ENCODE data around the gene GLDN. TPM values are rescaled to one million over a fixed set of nuclear protein-coding genes. Genes with fewer than 3 reads are reported as not detected.

The GLDN gene
- total RNA-seq, 1 donor from 2014 or later, result 3.4 TPM

DNA sequence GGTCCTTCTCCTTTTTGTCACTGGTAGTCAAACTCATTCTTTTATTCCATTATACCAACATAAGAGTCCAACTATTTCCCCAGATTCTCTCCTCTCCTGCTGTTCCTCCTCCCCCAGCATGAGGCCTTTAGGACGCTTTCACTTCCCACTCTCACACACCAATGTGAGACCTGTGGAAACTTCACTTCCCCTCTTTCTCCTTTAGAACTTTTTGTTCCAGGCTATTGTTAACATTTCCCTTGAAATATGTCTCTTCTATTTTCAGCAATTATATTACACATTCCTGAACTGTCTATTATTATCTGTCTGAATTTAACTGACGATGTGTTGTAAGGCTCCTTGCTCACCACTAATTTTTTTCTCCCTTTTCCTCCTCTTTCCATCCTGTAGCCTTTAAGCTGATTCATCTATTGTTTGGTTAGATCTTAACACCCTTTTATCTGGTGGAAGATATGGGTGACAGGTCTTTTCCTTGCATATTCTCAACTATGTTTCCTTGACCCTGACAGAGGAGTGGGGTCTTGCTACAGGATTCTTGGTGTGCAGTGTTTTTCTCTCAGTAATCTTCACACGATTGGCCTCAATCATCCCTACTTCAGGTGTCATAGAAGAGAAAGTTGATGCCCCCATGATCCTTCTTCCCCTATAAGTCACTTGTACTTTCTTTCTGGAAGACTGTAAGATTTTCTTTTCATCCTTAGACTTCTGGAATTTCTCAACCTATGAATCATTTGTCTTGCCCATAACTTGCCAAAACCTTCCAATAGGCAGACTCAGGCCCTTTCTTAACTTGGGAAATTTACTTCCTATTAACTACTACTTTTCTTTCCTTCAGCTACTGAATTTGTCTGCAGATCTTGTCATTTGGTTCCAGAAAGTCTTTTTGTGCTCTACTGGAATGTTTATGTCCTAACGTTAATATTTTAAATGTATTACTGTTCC lies 9.0 kb upstream of the GLDN start:
- H3K27ac ChIP-seq, result peak overlapping the region; percentile 39 to 47
- TF ChIP-seq, protein P1, sequence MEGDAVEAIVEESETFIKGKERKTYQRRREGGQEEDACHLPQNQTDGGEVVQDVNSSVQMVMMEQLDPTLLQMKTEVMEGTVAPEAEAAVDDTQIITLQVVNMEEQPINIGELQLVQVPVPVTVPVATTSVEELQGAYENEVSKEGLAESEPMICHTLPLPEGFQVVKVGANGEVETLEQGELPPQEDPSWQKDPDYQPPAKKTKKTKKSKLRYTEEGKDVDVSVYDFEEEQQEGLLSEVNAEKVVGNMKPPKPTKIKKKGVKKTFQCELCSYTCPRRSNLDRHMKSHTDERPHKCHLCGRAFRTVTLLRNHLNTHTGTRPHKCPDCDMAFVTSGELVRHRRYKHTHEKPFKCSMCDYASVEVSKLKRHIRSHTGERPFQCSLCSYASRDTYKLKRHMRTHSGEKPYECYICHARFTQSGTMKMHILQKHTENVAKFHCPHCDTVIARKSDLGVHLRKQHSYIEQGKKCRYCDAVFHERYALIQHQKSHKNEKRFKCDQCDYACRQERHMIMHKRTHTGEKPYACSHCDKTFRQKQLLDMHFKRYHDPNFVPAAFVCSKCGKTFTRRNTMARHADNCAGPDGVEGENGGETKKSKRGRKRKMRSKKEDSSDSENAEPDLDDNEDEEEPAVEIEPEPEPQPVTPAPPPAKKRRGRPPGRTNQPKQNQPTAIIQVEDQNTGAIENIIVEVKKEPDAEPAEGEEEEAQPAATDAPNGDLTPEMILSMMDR (IDR thresholded peaks at IDR 0.05), result no peak
- intact Hi-C loops (cut with DNase I), result loop anchor here (5.0 kb wide), 1 partner anchor 105 kb away; no protein-coding TSS in a partner anchor
- DNase-seq (ENCODE audit: low spot score in 2 of 2), result no peak
- no peak overlapping the region for H3K4me3 ChIP-seq
- no peaks in the 10 kb centered on the region for H3K9me3 ChIP-seq
- H3K4me1 ChIP-seq, result peaks cover 16 to 38% of the 10 kb centered on the region in 2 donors
- H3K36me3 ChIP-seq, result no peaks in the 10 kb centered on the region
- no peaks in the 10 kb centered on the region for H3K27me3 ChIP-seq

DNA sequence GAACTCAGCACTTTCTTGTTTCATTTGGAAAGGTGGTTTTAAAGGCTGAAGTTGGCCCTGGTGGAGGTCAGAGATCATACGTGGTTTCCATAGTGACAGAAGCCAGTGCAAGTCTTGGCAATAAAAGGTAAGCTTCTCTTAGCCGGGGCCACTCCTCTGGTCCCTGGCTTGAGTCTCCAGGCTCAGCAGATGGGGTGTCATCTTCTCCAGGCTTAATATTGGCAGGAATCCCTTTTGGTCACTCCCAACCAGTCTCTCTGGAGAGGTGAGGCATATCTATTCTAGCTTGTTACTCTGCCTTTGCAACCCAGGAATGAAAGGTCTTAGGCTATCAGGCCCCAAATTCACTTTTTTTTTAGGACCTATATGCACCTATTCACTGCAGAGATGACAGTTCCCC lies 7.9 kb upstream of the GLDN start:
- Histone ChIP-seq H3K27me3 (no peaks in the 10 kb centered on the region), H3K4me3 (no peak overlapping the region), H3K27ac (peak overlapping the region; percentile 55 to 77), H3K9me3 (no peaks in the 10 kb centered on the region), H3K36me3 (no peaks in the 10 kb centered on the region), H3K4me1 (peaks cover 16 to 40% of the 10 kb centered on the region in 2 donors)
- DNase-seq (ENCODE audit: low spot score in 2 of 2), result no peak
- intact Hi-C loops (cut with DNase I), result loop anchor here (5.0 kb wide), 1 partner anchor 106 kb away; no protein-coding TSS in a partner anchor
- TF ChIP-seq, protein P1 (IDR thresholded peaks at IDR 0.05), result no peak

DNA sequence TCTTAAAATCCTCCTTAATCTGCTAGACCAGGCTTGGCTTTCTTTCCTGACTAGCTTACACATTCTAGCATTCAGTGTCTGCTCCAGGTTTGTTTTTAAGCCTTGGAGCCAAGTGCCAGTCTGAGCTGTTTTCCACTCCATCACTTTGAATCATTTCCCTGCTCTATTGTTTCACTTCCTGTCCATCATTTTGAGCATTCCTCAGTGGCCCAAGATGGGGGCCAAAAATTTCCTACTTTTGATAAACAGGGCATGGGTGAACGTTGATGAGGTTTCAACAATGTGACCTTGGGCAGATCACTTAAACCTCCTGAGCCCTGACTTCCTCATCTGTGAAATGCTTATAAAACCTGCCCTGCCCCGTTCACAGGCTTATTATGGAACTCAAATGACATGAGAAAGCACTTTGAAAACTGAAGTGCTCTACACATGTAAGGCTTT lies 7.4 kb upstream of the GLDN start:
- intact Hi-C loops (cut with DNase I), result loop anchor here (5.0 kb wide), 1 partner anchor 107 kb away; no protein-coding TSS in a partner anchor
- peak overlapping the region; percentile 55 to 77 for H3K27ac ChIP-seq
- peaks cover 16 to 40% of the 10 kb centered on the region in 2 donors for H3K4me1 ChIP-seq
- no peak overlapping the region for H3K4me3 ChIP-seq
- no peak for DNase-seq (ENCODE audit: low spot score in 2 of 2)
- no peaks in the 10 kb centered on the region for H3K36me3 ChIP-seq
- TF ChIP-seq, protein P1 (IDR thresholded peaks at IDR 0.05), result no peak
- no peaks in the 10 kb centered on the region for H3K27me3 ChIP-seq
- H3K9me3 ChIP-seq, result no peaks in the 10 kb centered on the region

DNA sequence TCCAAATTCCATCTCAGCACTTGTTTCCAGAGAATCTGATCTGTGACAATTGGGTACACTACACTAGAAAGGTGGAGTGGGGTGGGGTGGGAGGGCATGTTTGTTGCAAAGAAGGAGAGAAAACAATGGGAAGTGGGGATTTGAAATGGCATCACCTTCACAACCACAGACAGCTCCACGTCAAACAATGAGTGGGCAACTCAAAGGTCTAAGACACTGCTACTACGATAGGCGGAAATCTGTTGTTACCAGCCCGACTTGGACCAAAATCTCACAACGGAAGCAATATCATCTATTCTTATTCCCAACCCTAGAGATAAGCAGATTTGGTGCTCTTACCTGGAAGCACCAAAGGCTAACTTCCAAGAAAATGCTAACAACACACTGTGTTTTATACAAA lies 6.4 kb upstream of the GLDN start:
- no peaks in the 10 kb centered on the region for H3K27me3 ChIP-seq
- peaks cover 16 to 40% of the 10 kb centered on the region in 2 donors for H3K4me1 ChIP-seq
- no peak for DNase-seq (ENCODE audit: low spot score in 2 of 2)
- no peak overlapping the region for H3K4me3 ChIP-seq
- no peaks in the 10 kb centered on the region for H3K36me3 ChIP-seq
- intact Hi-C loops (cut with DNase I), result loop anchor here (5.0 kb wide), 2 partner anchors 47 to 173 kb away; no protein-coding TSS in a partner anchor
- TF ChIP-seq, protein P1 (IDR thresholded peaks at IDR 0.05), result no peak
- peak overlapping the region; percentile 62 to 77 for H3K27ac ChIP-seq
- no peaks in the 10 kb centered on the region for H3K9me3 ChIP-seq

DNA sequence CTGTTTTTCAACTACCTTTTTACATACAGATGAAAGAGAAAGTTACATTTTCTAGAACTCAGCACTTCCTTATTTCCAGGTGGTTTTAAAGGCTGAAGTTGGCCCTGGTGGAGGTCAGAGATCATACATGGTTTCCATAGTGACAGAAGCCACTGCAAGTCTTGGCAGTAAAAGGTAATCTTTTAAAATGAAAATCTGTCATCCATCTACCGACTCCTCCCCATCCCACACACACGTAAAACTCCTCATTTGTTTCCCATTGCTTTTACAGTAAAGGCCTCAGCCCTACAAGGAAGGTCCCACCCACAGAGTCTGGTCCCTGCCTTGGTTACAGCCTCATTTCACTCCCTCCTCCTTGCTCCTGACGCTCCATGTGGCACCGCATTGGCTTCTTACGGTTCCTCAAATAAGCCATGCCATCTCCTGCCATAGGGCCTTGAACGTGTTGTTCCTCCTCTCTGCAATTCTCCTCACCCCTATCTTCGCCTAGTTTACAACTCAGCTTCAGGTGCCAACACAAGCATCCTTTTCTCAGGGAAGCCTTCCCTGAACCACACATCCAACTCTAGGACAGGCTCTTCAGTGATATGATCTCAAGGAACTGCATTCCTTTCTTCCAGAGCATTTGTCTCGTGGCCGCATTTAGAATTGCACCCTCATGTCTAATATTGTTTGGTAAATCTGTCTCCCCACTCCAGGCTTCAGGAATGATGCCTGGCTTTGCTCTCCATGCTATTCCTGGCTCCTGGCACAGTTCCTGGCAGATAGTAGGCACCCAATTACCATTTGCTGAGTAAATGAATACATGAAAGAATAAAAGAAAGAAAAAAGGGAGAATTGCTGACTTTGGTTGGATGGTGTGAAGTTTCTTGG lies 5.7 kb upstream of the GLDN start:
- peaks cover 16 to 40% of the 10 kb centered on the region in 2 donors for H3K4me1 ChIP-seq
- TF ChIP-seq, protein P1 (IDR thresholded peaks at IDR 0.05), result peak in 1 of 3 experiments; percentile 15
- no peaks in the 10 kb centered on the region for H3K36me3 ChIP-seq
- no peak for DNase-seq (ENCODE audit: low spot score in 2 of 2)
- no peak overlapping the region for H3K4me3 ChIP-seq
- no peaks in the 10 kb centered on the region for H3K27me3 ChIP-seq
- H3K27ac ChIP-seq, result peak overlapping the region; percentile 62 to 77
- H3K9me3 ChIP-seq, result no peaks in the 10 kb centered on the region
- intact Hi-C loops (cut with DNase I), result loop anchor here (5.0 kb wide), 2 partner anchors 47 to 173 kb away; no protein-coding TSS in a partner anchor

All from ascending aorta (tissue), 2 donors.